ENCODE data around the gene TNIP3.
"Not testable (repeated sequence)": the region's sequence is repeated elsewhere in the genome, so short reads cannot be mapped to it uniquely, and the experiment has no call there.

Gene TNIP3

DNA sequence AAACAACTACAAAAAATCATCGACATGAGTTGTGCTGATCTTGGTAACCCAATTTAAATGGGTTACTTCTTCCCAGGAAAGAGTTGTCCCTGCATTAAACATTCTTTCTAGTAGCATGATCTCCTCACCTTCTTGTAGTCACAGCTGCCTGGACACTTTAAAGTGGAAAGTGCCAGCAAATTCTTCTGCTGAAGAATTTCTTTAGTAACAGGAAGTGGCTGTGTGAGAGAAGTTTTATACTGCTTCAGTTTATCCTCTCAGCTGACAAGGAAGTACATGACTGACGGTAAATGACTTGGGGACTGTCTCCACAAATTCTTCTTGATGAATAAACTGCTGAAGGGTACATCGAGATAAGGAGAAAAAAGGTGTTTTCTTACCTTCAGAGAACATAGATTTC, 18.2 kb upstream of the TNIP3 start:
- H3K4me3 ChIP-seq (ENCODE audit: control insufficient read depth, low read depth, low read length) = no peak overlapping the region

GRCh38 chr4:121181493-121181892, 17.4 kb upstream of the TNIP3 start:
- no peak for DNase-seq (ENCODE audit: low read depth)
- TF ChIP-seq, protein P1, sequence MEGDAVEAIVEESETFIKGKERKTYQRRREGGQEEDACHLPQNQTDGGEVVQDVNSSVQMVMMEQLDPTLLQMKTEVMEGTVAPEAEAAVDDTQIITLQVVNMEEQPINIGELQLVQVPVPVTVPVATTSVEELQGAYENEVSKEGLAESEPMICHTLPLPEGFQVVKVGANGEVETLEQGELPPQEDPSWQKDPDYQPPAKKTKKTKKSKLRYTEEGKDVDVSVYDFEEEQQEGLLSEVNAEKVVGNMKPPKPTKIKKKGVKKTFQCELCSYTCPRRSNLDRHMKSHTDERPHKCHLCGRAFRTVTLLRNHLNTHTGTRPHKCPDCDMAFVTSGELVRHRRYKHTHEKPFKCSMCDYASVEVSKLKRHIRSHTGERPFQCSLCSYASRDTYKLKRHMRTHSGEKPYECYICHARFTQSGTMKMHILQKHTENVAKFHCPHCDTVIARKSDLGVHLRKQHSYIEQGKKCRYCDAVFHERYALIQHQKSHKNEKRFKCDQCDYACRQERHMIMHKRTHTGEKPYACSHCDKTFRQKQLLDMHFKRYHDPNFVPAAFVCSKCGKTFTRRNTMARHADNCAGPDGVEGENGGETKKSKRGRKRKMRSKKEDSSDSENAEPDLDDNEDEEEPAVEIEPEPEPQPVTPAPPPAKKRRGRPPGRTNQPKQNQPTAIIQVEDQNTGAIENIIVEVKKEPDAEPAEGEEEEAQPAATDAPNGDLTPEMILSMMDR (IDR thresholded peaks at IDR 0.05; ENCODE audit: control insufficient read depth, insufficient read depth, low read depth, low read length, missing control alignments) = no peak
- H3K4me3 ChIP-seq (ENCODE audit: control insufficient read depth, low read depth, low read length) = no peak overlapping the region

More for the DNA sequence above, 18.2 kb upstream of the TNIP3 start:
- no peak for DNase-seq (ENCODE audit: low read depth)
- TF ChIP-seq, protein P1 (IDR thresholded peaks at IDR 0.05; ENCODE audit: control insufficient read depth, insufficient read depth, low read depth, low read length, missing control alignments) = no peak

DNA sequence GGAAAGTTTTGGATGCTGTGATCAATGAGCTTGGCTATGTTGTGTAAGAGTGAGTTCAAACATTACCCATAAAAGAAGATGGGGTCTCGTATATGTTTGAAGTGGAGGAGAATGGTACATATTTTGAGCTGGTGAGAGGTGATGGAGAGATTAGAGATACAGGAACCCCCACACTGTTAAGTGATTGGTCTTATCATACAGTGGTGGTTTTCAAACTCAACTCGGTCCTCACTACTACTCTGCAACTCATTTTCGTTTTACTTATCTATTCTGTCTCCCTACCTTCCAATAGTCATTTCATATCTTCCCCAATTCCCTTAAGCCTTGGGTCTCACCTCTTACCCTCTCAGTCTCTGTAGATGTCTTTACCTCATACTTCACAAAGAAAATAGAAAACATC, 16.4 kb upstream of the TNIP3 start:
- no peak for DNase-seq (ENCODE audit: low read depth)

DNA sequence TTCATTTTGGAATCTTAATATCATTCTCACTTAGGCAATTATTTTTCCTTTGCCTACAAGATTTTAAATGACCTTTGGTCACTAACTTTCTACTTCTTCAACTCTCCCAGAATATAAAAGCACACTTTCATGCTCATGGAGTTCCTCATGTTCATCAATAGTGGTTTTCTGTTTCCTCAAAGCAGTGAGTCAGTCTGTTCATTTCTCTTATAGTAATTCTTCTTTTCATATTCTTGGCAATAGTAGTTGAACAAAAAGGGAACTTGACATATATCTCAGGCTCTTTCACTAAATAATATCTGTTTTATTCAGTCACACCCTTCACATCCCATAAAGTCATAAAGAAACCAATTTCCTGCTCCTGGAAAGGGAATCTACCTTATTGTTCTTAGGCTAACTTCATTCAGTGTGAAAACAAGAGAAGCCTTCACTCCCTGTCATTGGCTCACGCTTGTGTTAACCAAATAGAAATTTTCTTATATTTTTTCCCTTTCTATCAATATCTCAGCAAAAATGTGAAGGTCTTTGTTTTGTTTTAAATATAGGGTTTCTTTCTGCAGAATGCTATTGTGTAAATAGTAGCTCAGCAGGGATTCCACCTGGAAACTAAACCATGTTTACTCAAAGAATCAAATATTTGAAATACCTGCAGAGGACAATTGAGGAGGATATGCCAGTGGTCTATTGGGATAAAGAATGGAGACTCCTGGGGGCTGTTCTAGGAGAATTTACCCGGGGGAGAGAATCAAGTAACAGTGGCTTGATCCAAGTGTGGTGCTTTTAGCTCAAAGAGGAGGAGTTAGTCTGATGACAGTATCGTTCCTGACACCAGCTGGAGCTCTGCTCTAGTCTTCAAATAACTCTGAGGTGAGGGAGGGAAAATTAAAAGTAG, 13.4 kb upstream of the TNIP3 start:
- TF ChIP-seq, protein P1 (IDR thresholded peaks at IDR 0.05; ENCODE audit: control insufficient read depth, insufficient read depth, low read depth, low read length, missing control alignments) = no peak
- no peak overlapping the region for H3K4me3 ChIP-seq (ENCODE audit: control insufficient read depth, low read depth, low read length)
- DNase-seq (ENCODE audit: low read depth) = no peak

More for the DNA sequence above, 16.4 kb upstream of the TNIP3 start:
- TF ChIP-seq, protein P1 (IDR thresholded peaks at IDR 0.05; ENCODE audit: control insufficient read depth, insufficient read depth, low read depth, low read length, missing control alignments) = no peak
- no peak overlapping the region for H3K4me3 ChIP-seq (ENCODE audit: control insufficient read depth, low read depth, low read length)

GRCh38 chr4:121176082-121176934, 12.2 kb upstream of the TNIP3 start:
- H3K4me3 ChIP-seq (ENCODE audit: control insufficient read depth, low read depth, low read length) = no peak overlapping the region
- TF ChIP-seq, protein P1 (IDR thresholded peaks at IDR 0.05; ENCODE audit: control insufficient read depth, insufficient read depth, low read depth, low read length, missing control alignments) = no peak
- no peak for DNase-seq (ENCODE audit: low read depth)

DNA sequence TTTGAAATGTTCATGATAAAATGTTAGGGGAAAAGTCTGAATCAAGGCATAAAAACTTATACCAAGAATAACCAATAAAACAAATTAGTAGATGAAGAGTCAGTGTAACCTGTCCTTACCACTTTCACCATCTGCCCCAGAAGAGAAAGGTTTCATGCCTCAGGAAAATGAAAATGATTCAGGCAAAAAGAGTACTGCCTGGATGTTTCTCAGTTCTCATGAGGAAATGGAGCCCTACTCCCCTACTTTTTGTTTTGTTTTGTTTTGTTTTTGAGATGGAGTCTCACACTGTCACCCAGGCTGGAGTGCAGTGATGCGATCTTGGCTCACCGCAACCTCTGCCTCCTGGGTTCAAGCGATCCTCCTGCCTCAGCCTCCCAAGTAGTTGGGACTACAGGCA, 7.4 kb upstream of the TNIP3 start:
- DNase-seq (ENCODE audit: low read depth); H3K4me3 ChIP-seq (ENCODE audit: control insufficient read depth, low read depth, low read length): not testable (repeated sequence)

Data from AG09309 (cell line).